Mesothelial cell of epicardium (in vitro differentiated cells): ENCODE results near the gene BNC2. TPM values are rescaled to one million over a fixed set of nuclear protein-coding genes. Genes with fewer than 3 reads are reported as not detected.

Experiments
- DNase-seq, 2 experiments: peaks; one replicate each; pipeline ENCODE4 v3.0.0; 2021; ENCODE audit warnings: low spot score in 2 of 2; ENCODE audit not compliant: unreplicated experiment in 2 of 2
- H3K27ac Mint-ChIP-seq: 2 replicates; pipeline ENCODE4 v1.8.0; 2021; ENCODE audit warnings: mixed read lengths
- H3K27me3 Mint-ChIP-seq: 2 replicates; pipeline ENCODE4 v1.8.0; 2021; ENCODE audit warnings: low read depth, mixed read lengths
- H3K36me3 Mint-ChIP-seq: 2 replicates; pipeline ENCODE4 v1.8.0; 2021; ENCODE audit warnings: mixed read lengths
- H3K4me1 Mint-ChIP-seq: 2 replicates; pipeline ENCODE4 v1.8.0; 2021; ENCODE audit warnings: mixed read lengths
- H3K4me3 Mint-ChIP-seq: 2 replicates; pipeline ENCODE4 v1.8.0; 2021; ENCODE audit warnings: mild to moderate bottlenecking, moderate library complexity, mixed read lengths
- H3K9me3 Mint-ChIP-seq: 2 replicates; pipeline ENCODE4 v1.8.0; 2021; ENCODE audit warnings: mixed read lengths
- total RNA-seq: library from RNA; stranded (reverse); gene quantifications from 3 replicates; pipeline ENCODE4 v1.2.1, GENCODE V29; 2021
- TF ChIP-seq, protein P1 (sequence below): fragments of 200-600 bp; sonication (generic); IDR thresholded peaks from one replicate; pipeline ENCODE4 v1.5.0; 2021; ENCODE audit warnings: antibody characterized with exemption; ENCODE audit not compliant: unreplicated experiment

Gene BNC2
- total RNA-seq, 1 donor from 2014 or later = 45.1 TPM

GRCh38 chr9:16834817-16835216 is 35.7 kb downstream of the BNC2 start:
- Mint-ChIP-seq H3K27me3 (no peaks in the 10 kb centered on the region), H3K36me3 (peaks cover 3% of the 10 kb centered on the region), H3K9me3 (peaks cover 7% of the 10 kb centered on the region), H3K4me1 (peaks cover 28% of the 10 kb centered on the region), H3K27ac (no peak overlapping the region), H3K4me3 (no peak overlapping the region)
- no peak for DNase-seq
- TF ChIP-seq, protein P1, sequence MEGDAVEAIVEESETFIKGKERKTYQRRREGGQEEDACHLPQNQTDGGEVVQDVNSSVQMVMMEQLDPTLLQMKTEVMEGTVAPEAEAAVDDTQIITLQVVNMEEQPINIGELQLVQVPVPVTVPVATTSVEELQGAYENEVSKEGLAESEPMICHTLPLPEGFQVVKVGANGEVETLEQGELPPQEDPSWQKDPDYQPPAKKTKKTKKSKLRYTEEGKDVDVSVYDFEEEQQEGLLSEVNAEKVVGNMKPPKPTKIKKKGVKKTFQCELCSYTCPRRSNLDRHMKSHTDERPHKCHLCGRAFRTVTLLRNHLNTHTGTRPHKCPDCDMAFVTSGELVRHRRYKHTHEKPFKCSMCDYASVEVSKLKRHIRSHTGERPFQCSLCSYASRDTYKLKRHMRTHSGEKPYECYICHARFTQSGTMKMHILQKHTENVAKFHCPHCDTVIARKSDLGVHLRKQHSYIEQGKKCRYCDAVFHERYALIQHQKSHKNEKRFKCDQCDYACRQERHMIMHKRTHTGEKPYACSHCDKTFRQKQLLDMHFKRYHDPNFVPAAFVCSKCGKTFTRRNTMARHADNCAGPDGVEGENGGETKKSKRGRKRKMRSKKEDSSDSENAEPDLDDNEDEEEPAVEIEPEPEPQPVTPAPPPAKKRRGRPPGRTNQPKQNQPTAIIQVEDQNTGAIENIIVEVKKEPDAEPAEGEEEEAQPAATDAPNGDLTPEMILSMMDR = no peak

GRCh38 chr9:16833296-16833835 is 37.1 kb downstream of the BNC2 start:
- TF ChIP-seq, protein P1 = no peak
- Mint-ChIP-seq H3K4me1 (peaks cover 39% of the 10 kb centered on the region), H3K9me3 (peaks cover 7% of the 10 kb centered on the region), H3K27ac (peak overlapping the region; percentile 28), H3K36me3 (peaks cover 3% of the 10 kb centered on the region), H3K4me3 (no peak overlapping the region), H3K27me3 (no peaks in the 10 kb centered on the region)
- DNase-seq = no peak

DNA sequence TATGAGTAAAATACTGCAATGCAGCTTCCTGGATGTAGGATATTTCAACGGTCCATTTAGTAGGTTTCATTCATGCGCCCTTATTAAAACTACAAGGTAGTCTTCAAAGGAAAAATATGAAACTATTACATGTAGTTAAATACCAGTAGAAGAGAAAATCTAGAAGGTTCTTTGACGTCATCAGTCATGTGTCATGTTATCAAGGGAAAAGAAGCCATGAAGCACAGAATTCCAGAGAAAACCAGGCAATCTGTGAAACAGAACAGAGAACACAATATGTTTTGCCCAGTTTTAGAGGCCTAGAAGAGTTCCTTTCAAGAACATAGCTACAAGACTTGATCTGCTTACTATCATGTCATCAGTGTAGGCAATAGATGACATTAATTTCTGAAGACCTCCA is 38.4 kb downstream of the BNC2 start:
- peaks cover 52% of the 10 kb centered on the region for H3K4me1 Mint-ChIP-seq
- no peaks in the 10 kb centered on the region for H3K27me3 Mint-ChIP-seq
- DNase-seq = no peak
- H3K9me3 Mint-ChIP-seq = peaks cover 7% of the 10 kb centered on the region
- H3K27ac Mint-ChIP-seq = peak overlapping the region; percentile 22
- TF ChIP-seq, protein P1 = no peak
- peaks cover 3% of the 10 kb centered on the region for H3K36me3 Mint-ChIP-seq
- no peak overlapping the region for H3K4me3 Mint-ChIP-seq

GRCh38 chr9:16830806-16831205 is 39.7 kb downstream of the BNC2 start:
- H3K27ac Mint-ChIP-seq = peak overlapping the region; percentile 48
- TF ChIP-seq, protein P1 = no peak
- no peak for DNase-seq
- peaks cover 62% of the 10 kb centered on the region for H3K4me1 Mint-ChIP-seq
- peaks cover 7% of the 10 kb centered on the region for H3K9me3 Mint-ChIP-seq
- peaks cover 3% of the 10 kb centered on the region for H3K36me3 Mint-ChIP-seq
- H3K4me3 Mint-ChIP-seq = no peak overlapping the region
- H3K27me3 Mint-ChIP-seq = no peaks in the 10 kb centered on the region

DNA sequence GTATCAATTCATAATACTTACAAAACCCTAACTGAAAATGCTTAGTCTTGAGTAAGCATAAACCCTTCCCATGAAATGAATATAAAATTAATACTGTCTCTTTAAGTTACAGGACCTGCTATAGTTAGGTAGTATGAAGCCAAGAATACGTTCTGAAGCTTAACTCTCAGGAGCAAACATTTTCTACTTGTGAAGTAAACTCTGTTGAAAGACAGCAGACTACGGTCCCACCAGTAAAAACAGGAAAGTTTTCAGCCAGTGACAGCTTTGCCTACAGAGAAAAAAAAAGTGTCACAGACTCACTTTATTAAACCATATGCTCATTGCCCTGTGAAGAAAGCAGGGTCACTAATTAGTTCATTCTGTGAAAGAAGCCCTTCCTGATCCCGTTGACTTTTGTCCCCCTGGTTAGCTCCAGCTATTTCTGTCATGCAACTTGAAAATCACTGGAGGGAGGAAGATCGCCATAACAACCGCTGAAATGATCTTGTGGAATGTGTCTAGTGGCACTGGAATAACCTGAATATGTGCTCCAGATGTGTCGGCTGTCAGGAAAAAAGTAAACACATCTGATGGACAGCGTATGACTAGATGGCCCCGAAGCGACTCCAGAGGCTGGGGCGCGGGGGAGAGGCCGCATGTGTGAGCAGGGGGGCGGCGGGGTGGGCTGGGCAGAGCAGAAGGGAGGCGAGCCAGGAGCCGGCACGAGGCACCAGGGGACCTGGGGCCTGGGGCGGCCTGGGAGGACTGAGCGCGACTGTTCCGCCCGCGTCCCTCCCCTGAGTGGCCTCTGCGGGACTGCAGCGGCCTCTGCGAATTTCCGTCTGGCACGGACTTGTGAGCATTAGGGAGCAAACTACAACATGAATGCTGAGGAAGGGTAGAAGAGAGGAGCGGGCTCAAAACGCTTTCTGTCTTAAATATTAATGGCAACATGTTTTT is 41.9 kb downstream of the BNC2 start:
- H3K9me3 Mint-ChIP-seq = peaks cover 7% of the 10 kb centered on the region
- peaks cover 79% of the 10 kb centered on the region for H3K4me1 Mint-ChIP-seq
- H3K27me3 Mint-ChIP-seq = no peaks in the 10 kb centered on the region
- TF ChIP-seq, protein P1 = no peak
- DNase-seq = peak; percentile 38 to 58
- peaks cover 3% of the 10 kb centered on the region for H3K36me3 Mint-ChIP-seq
- peak overlapping the region; percentile 56 for H3K4me3 Mint-ChIP-seq
- H3K27ac Mint-ChIP-seq = peak overlapping the region; percentile 95
